HCT116 (cell line): ENCODE measurements around the gene RPS6KL1. TPM values are rescaled to one million over a fixed set of nuclear protein-coding genes. Genes with fewer than 3 reads are reported as not detected.

Experiments used
- ATAC-seq: fragments of 200-7000 bp; cut with Tn5 transposase; 2 replicates; pipeline ENCODE4 v1.9.1; 2020; ENCODE audit warnings: mild to moderate bottlenecking, moderate library complexity
- BruUV-seq: library from RNA; stranded (reverse); fragments of 400-500 nt; replicated peaks from 2 replicates; lab custom pipeline; 2021; lab: Mats Ljungman, UMichigan
- CTCF ChIA-PET: fragments of 300-600 bp; sonication (Branson Sonifier 250); formaldehyde crosslinking; loops from one replicate; lab custom pipeline; 2021; ENCODE audit warnings: antibody characterized with exemption; lab: Charles Lee
- POLR2A ChIA-PET: fragments of 300-600, 350-600 bp; sonication (Branson Sonifier 250); formaldehyde crosslinking; loops from one replicate; lab custom pipeline; 2021; ENCODE audit warnings: antibody characterized with exemption; lab: Charles Lee
- RAD21 ChIA-PET, 2 experiments: fragments of 300-600 bp; sonication (Branson Sonifier 250); formaldehyde crosslinking; loops; one replicate each; lab custom pipeline; 2023; ENCODE audit warnings: low total read pairs in 2 of 2; ENCODE audit not compliant: uncharacterized antibody in 2 of 2, unreplicated experiment in 2 of 2, low non-redundant PET in 1 of 2; lab: Charles Lee
- DNase-seq: peaks from one replicate; pipeline ENCODE4 v3.0.0-alpha.2; 2010; ENCODE audit warnings: low read depth, low spot score
- H2AFZ ChIP-seq: fragments of 200-600 bp; shearing (Covaris generic), sonication (generic); 2 replicates; pipeline ENCODE4 v1.6.1; 2017; ENCODE audit warnings: low read depth, mixed run types, mixed read lengths, antibody characterized with exemption, low read length; ENCODE audit not compliant: poor library complexity, severe bottlenecking
- H3K27ac ChIP-seq: 2 replicates; pipeline ENCODE4 v1.5.1; 2012; ENCODE audit warnings: low read depth, low read length
- H3K27me3 ChIP-seq: fragments of 200-600 bp; sonication (generic); 2 replicates; pipeline ENCODE4 v1.6.1; 2016; ENCODE audit warnings: mixed run types, low read length, mixed read lengths; ENCODE audit not compliant: insufficient read depth
- H3K36me3 ChIP-seq, 2 experiments: fragments of 200-500 bp in 1 of 2; fragments of 200-600 bp in 1 of 2; sonication (Bioruptor generic) in 1 of 2; sonication (generic) in 1 of 2; 2 replicates each; pipeline versions ENCODE4 v1.5.1 to v1.6.1; 2014 to 2016; ENCODE audit warnings: low read length in 2 of 2, inconsistent platforms in 1 of 2, mixed read lengths in 1 of 2, mixed run types in 1 of 2; ENCODE audit not compliant: insufficient read depth in 2 of 2, control insufficient read depth in 1 of 2
- H3K4me1 ChIP-seq, 2 experiments: fragments of 200-600 bp in 1 of 2; sonication (generic) in 1 of 2; 2 replicates each; pipeline versions ENCODE4 v1.5.1 to v1.6.1; 2012 to 2017; ENCODE audit warnings: low read length in 2 of 2, inconsistent platforms in 1 of 2, mild to moderate bottlenecking in 1 of 2, mixed read lengths in 1 of 2, mixed run types in 1 of 2, moderate library complexity in 1 of 2; ENCODE audit not compliant: insufficient read depth in 2 of 2, control insufficient read depth in 1 of 2
- H3K4me2 ChIP-seq: fragments of 200-600 bp; sonication (generic); 2 replicates; pipeline ENCODE4 v1.6.1; 2017; ENCODE audit warnings: mixed run types, low read length, mixed read lengths
- H3K4me3 ChIP-seq, 2 experiments: fragments of 200-600 bp in 1 of 2; sonication (generic) in 1 of 2; replicated peaks in 1 of 2; 2 replicates each; pipeline ENCODE4 v1.5.1; 2011 to 2016; ENCODE audit warnings: low read length in 2 of 2, control low read depth in 1 of 2, low read depth in 1 of 2, mild to moderate bottlenecking in 1 of 2, mixed read lengths in 1 of 2, mixed run types in 1 of 2
- H3K79me2 ChIP-seq: fragments of 200-600 bp; sonication (generic); 2 replicates; pipeline ENCODE4 v1.6.1; 2017; ENCODE audit warnings: mild to moderate bottlenecking, mixed run types, low read length, moderate library complexity, mixed read lengths; ENCODE audit not compliant: insufficient read depth
- H3K9ac ChIP-seq: fragments of 200-600 bp; sonication (generic); 2 replicates; pipeline ENCODE4 v1.6.1; 2016; ENCODE audit warnings: low read length, mixed read lengths
- H3K9me2 ChIP-seq: fragments of 200-600 bp; sonication (generic), shearing (Covaris generic); 2 replicates; pipeline ENCODE4 v1.6.1; 2017; ENCODE audit warnings: mixed run types, mild to moderate bottlenecking, moderate library complexity; ENCODE audit not compliant: insufficient read depth
- H3K9me3 ChIP-seq, 2 experiments: fragments of 200-500 bp in 1 of 2; fragments of 200-600 bp in 1 of 2; sonication (Bioruptor generic) in 1 of 2; sonication (generic) in 1 of 2; 2 replicates each; pipeline ENCODE4 v1.6.1; 2014 to 2017; ENCODE audit warnings: low read length in 2 of 2, mixed read lengths in 2 of 2, inconsistent platforms in 1 of 2, low read depth in 1 of 2, mild to moderate bottlenecking in 1 of 2, mixed run types in 1 of 2, moderate library complexity in 1 of 2; ENCODE audit not compliant: control insufficient read depth in 1 of 2, insufficient read depth in 1 of 2
- H4K20me1 ChIP-seq: fragments of 200-600 bp; sonication (generic), shearing (Covaris generic); 2 replicates; pipeline ENCODE4 v1.6.1; 2017; ENCODE audit warnings: mixed run types, mild to moderate bottlenecking, moderate library complexity; ENCODE audit not compliant: insufficient read depth
- CBX3 ChIP-seq: IDR thresholded peaks from 2 replicates; pipeline ENCODE4 v1.6.1; 2012; ENCODE audit warnings: low read depth
- CEBPB ChIP-seq: IDR thresholded peaks from 2 replicates; pipeline ENCODE4 v1.6.1; 2012; ENCODE audit warnings: low read depth
- EZH2phosphoT487 ChIP-seq: fragments of 200-600 bp; IDR thresholded peaks from 2 replicates; pipeline ENCODE4 v1.6.1; 2018; ENCODE audit warnings: antibody characterized with exemption, borderline replicate concordance
- JUND ChIP-seq: IDR thresholded peaks from 2 replicates; pipeline ENCODE4 v1.6.1; 2012
- SRF ChIP-seq: IDR thresholded peaks from 2 replicates; pipeline ENCODE4 v1.6.1; 2012; ENCODE audit warnings: low read depth
- TCF7L2 ChIP-seq: IDR thresholded peaks from 2 replicates; pipeline ENCODE4 v1.7.0; 2011; ENCODE audit warnings: borderline replicate concordance, inconsistent platforms; ENCODE audit not compliant: insufficient read depth, insufficient read length; ENCODE audit errors: extremely low read depth
- YY1 ChIP-seq: IDR thresholded peaks from 2 replicates; pipeline ENCODE4 v1.6.1; 2011; ENCODE audit warnings: low read length, low read depth, moderate library complexity, mild to moderate bottlenecking; ENCODE audit not compliant: insufficient replicate concordance; ENCODE audit errors: extremely low read depth
- ZFX ChIP-seq: fragments of 450-650 bp; IDR thresholded peaks from 2 replicates; pipeline ENCODE4 v1.6.1; 2017
- ZNF274 ChIP-seq: fragments of 200-500 bp; sonication (Bioruptor generic); IDR thresholded peaks from 2 replicates; pipeline ENCODE4 v1.6.1; 2014; ENCODE audit warnings: mild to moderate bottlenecking, low read depth, low read length, inconsistent platforms
- intact Hi-C: fragments of 100-400 bp; cut with micrococcal nuclease; formaldehyde crosslinking; loops from 2 replicates; pipeline ENCODE4 v1.10.0; 2022
- total RNA-seq: library from RNA; stranded (reverse); gene quantifications from one replicate; pipeline ENCODE4 v1.2.1, GENCODE V29; 2021; ENCODE audit not compliant: unreplicated experiment
- TF ChIP-seq, protein P1 (sequence below), 3 experiments: fragments of 200-600 bp in 1 of 3; sonication (generic) in 1 of 3; IDR thresholded peaks in 2 of 3; conservative IDR thresholded peaks in 1 of 3; 2 replicates each; pipeline ENCODE4 v1.5.1; 2012 to 2017; ENCODE audit warnings: low read depth in 2 of 3, low read length in 2 of 3, antibody characterized with exemption in 1 of 3, borderline replicate concordance in 1 of 3, control low read depth in 1 of 3, mild to moderate bottlenecking in 1 of 3, mixed read lengths in 1 of 3, mixed run types in 1 of 3, moderate library complexity in 1 of 3; ENCODE audit not compliant: insufficient read depth in 1 of 3
- TF ChIP-seq, protein P2 (sequence below): IDR thresholded peaks from 2 replicates; pipeline ENCODE4 v1.6.1; 2012
- TF ChIP-seq, protein P3 (sequence below): IDR thresholded peaks from 2 replicates; pipeline ENCODE4 v1.6.1; 2012; ENCODE audit warnings: low read depth
- TF ChIP-seq, protein P4 (sequence below): IDR thresholded peaks from 2 replicates; pipeline ENCODE4 v1.6.1; 2011; ENCODE audit warnings: mild to moderate bottlenecking, low read length, moderate library complexity; ENCODE audit not compliant: insufficient replicate concordance; ENCODE audit errors: extremely low read depth

Gene RPS6KL1
- total RNA-seq, 1 experiment from 2014 or later, result 6.7 TPM

DNA sequence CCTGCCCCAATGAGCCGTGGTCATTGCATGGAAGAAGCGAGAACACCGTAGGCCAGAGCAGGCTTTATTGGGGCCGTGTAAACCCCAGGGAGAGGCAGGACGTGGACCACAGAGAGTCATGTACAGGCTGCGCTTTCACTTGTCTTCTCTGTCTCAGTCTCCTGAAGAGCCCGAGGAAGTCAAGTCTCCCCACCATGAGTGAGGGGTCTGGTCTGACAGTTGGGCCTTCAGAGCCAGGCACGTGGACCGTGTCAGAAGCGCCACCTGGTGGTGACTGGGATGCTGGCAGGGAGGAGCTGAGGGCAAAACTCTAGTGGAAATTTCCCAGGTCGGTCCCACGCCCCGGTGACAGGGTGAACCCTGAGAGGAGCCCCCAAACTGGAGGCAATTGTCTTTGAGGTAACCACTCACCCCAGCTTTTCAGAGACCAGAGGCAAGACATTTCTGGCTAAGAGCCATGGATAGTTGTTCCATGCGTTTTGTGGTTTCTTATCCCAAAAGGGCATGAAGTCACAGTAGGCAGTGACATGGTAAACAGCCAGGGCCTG, 17.4 kb downstream of the RPS6KL1 start (continued):
- TF ChIP-seq YY1 (peak; percentile 39), SRF (no peak), ZNF274 (no peak)
- TF ChIP-seq, protein P1, sequence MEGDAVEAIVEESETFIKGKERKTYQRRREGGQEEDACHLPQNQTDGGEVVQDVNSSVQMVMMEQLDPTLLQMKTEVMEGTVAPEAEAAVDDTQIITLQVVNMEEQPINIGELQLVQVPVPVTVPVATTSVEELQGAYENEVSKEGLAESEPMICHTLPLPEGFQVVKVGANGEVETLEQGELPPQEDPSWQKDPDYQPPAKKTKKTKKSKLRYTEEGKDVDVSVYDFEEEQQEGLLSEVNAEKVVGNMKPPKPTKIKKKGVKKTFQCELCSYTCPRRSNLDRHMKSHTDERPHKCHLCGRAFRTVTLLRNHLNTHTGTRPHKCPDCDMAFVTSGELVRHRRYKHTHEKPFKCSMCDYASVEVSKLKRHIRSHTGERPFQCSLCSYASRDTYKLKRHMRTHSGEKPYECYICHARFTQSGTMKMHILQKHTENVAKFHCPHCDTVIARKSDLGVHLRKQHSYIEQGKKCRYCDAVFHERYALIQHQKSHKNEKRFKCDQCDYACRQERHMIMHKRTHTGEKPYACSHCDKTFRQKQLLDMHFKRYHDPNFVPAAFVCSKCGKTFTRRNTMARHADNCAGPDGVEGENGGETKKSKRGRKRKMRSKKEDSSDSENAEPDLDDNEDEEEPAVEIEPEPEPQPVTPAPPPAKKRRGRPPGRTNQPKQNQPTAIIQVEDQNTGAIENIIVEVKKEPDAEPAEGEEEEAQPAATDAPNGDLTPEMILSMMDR (IDR thresholded peaks at IDR 0.05 in 2 of 3, conservative IDR thresholded peaks at IDR 0.05 in 1 of 3; ENCODE audit: borderline replicate concordance in 1 of 3, insufficient read depth in 1 of 3, low read depth in 2 of 3, low read length in 2 of 3), result peak; percentile 75 to 98 (median 97); a peak in 5 of 6 replicates

DNA sequence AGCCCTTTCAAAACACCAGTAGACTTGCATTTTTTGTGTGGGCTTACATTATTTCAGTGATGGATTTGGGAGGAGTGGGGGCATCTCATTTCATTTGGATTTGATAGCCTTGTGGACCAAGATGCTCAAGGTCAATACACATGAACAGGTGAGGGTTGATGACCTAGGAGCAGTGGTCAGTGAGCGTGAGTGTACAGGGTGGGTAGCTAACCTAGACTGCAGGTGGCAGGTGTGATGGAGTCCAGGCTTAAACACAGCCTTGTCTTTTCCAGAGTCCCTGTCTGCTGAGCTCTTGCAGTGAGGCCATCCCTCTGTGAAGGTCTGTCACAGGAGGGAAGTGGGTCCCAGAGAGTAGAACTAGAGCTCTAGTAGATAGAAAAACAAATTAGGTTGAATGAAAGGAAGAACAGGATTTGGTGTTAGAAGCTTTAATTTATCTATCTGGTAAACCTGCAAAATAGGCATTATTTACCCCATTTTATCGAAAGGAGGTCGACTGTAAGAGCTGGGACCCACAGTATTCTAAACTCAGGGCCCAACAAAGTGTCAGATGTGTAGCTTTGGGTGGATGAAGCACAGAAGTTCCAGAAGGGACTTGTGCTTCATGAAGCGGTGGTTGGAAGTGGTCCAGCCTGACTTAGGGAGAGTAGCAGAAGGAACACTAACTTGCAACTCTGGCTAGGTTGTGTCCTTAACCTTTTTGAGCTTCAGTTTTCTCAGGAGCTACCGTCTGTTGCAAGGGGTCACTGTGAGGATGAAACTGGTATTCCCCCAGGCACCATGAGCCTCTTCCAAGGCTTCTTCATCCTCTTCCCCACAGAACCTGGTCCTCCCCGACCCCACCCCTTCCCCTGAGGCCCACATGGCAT, 18.2 kb downstream of the RPS6KL1 start:
- DNase-seq (no peak), ATAC-seq (no peak; the same call in 1 of the 2 replicates)
- BruUV-seq, result no TSS peak
- Histone ChIP-seq H3K27ac (no peak overlapping the region; the same call in 1 of the 2 replicates), H3K4me2 (no peak overlapping the region), H4K20me1 (no peaks in the 10 kb centered on the region), H3K36me3 (peaks cover 26 to 30% of the 10 kb centered on the region in 2 experiments), H3K9me3 (no peaks in the 10 kb centered on the region), H3K4me1 (peaks cover 2 to 3% of the 10 kb centered on the region in 2 experiments; a peak in 1 of 4 replicates), H3K4me3 (no peak overlapping the region), H3K9ac (no peak overlapping the region), H3K27me3 (no peaks in the 10 kb centered on the region), H2AFZ (no peak overlapping the region), H3K9me2 (no peaks in the 10 kb centered on the region), H3K79me2 (no peaks in the 10 kb centered on the region)
- ChIA-PET CTCF (interaction anchor here (0.7 to 5.5 kb wide), 11 partner anchors 11 to 373 kb away, joined by 3 to 94 read pairs (median 5); partner anchors contain the start of genes RPS6KL1 and ZC2HC1C), POLR2A (interaction anchor here (1.0 to 1.3 kb wide), 2 partner anchors 296 to 377 kb away, joined by 3 to 4 read pairs; no protein-coding TSS in a partner anchor), RAD21 (interaction anchor here (1.0 to 2.6 kb wide), 3 partner anchors 44 to 296 kb away, joined by 3 to 12 read pairs (median 4); no protein-coding TSS in a partner anchor)
- intact Hi-C loops, result loop anchor here (1.0 to 2.0 kb wide), 2 partner anchors 44 to 296 kb away; no protein-coding TSS in a partner anchor
- TF ChIP-seq JUND (no peak), TCF7L2 (no peak), CEBPB (no peak), ZFX (no peak), EZH2phosphoT487 (no peak), YY1 (no peak), ZNF274 (no peak), CBX3 (no peak), SRF (no peak)
- TF ChIP-seq, protein P2, sequence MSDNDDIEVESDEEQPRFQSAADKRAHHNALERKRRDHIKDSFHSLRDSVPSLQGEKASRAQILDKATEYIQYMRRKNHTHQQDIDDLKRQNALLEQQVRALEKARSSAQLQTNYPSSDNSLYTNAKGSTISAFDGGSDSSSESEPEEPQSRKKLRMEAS, result no peak
- TF ChIP-seq, protein P3, sequence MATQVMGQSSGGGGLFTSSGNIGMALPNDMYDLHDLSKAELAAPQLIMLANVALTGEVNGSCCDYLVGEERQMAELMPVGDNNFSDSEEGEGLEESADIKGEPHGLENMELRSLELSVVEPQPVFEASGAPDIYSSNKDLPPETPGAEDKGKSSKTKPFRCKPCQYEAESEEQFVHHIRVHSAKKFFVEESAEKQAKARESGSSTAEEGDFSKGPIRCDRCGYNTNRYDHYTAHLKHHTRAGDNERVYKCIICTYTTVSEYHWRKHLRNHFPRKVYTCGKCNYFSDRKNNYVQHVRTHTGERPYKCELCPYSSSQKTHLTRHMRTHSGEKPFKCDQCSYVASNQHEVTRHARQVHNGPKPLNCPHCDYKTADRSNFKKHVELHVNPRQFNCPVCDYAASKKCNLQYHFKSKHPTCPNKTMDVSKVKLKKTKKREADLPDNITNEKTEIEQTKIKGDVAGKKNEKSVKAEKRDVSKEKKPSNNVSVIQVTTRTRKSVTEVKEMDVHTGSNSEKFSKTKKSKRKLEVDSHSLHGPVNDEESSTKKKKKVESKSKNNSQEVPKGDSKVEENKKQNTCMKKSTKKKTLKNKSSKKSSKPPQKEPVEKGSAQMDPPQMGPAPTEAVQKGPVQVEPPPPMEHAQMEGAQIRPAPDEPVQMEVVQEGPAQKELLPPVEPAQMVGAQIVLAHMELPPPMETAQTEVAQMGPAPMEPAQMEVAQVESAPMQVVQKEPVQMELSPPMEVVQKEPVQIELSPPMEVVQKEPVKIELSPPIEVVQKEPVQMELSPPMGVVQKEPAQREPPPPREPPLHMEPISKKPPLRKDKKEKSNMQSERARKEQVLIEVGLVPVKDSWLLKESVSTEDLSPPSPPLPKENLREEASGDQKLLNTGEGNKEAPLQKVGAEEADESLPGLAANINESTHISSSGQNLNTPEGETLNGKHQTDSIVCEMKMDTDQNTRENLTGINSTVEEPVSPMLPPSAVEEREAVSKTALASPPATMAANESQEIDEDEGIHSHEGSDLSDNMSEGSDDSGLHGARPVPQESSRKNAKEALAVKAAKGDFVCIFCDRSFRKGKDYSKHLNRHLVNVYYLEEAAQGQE, result no peak
- TF ChIP-seq, protein P4, sequence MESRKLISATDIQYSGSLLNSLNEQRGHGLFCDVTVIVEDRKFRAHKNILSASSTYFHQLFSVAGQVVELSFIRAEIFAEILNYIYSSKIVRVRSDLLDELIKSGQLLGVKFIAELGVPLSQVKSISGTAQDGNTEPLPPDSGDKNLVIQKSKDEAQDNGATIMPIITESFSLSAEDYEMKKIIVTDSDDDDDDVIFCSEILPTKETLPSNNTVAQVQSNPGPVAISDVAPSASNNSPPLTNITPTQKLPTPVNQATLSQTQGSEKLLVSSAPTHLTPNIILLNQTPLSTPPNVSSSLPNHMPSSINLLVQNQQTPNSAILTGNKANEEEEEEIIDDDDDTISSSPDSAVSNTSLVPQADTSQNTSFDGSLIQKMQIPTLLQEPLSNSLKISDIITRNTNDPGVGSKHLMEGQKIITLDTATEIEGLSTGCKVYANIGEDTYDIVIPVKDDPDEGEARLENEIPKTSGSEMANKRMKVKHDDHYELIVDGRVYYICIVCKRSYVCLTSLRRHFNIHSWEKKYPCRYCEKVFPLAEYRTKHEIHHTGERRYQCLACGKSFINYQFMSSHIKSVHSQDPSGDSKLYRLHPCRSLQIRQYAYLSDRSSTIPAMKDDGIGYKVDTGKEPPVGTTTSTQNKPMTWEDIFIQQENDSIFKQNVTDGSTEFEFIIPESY, result no peak
